Measurements from ENCODE around the gene CHAF1A. TPM values are rescaled to one million over a fixed set of nuclear protein-coding genes. Genes with fewer than 3 reads are reported as not detected.

CHAF1A gene
- total and polyA plus RNA-seq, 2 of the 4 experiments (the other 2 are of a cell fraction): 12.4 to 22.9 TPM

GRCh38 chr19:4354282-4354681, 48.2 kb upstream of the CHAF1A start (continued):
- no peak for TF ChIP-seq MAFK (IDR thresholded peaks at IDR 0.05; ENCODE audit: low read depth, low read length)
- TF ChIP-seq CHD1 (IDR thresholded peaks at IDR 0.05; ENCODE audit: low read depth, low read length): no peak
- TF ChIP-seq MAZ (IDR thresholded peaks at IDR 0.05; ENCODE audit: borderline replicate concordance, low read depth, low read length): no peak
- TF ChIP-seq NFE2L2 (IDR thresholded peaks at IDR 0.05; ENCODE audit: low read depth, low read length): no peak
- TF ChIP-seq RFX5 (IDR thresholded peaks at IDR 0.05; ENCODE audit: low read depth, low read length): no peak

- H2AK9ac ChIP-seq (replicated peaks; ENCODE audit: low read depth, low read length, poor library complexity): no peak overlapping the region
- peaks cover 0 to 4% of the 10 kb centered on the region in 2 experiments; a peak in 2 of 4 replicates for H3K79me1 ChIP-seq (ENCODE audit: low read depth in 1 of 2, low read length in 2 of 2)
- H3K18ac ChIP-seq (ENCODE audit: low read depth, low read length): no peak overlapping the region
- no peak overlapping the region for H3K14ac ChIP-seq (replicated peaks; ENCODE audit: low read depth, low read length)
- BruUV-seq (replicated peaks): no TSS peak
- H3K23ac ChIP-seq (ENCODE audit: low read depth, low read length): no peak overlapping the region
- no peak overlapping the region for H3K4ac ChIP-seq (ENCODE audit: low read depth, low read length)
- H3K4me2 ChIP-seq (ENCODE audit: low read depth, low read length): no peak overlapping the region
- H4K5ac ChIP-seq (ENCODE audit: low read depth, low read length): no peak overlapping the region
- no peak overlapping the region for H2AFZ ChIP-seq (replicated peaks; ENCODE audit: low read length, poor library complexity)
- in situ Hi-C loops (cut with MboI; ENCODE audit: low sequenced_read_pairs): loop anchor here (5.0 kb wide), 1 partner anchor 88 kb away; no protein-coding TSS in a partner anchor
- H3K27ac ChIP-seq (ENCODE audit: insufficient read depth, low read length): no peak overlapping the region
- H4K20me1 ChIP-seq (ENCODE audit: insufficient read depth, low read length): peaks cover 3% of the 10 kb centered on the region
- H3K9me1 ChIP-seq (ENCODE audit: insufficient read depth, low read length): no peaks in the 10 kb centered on the region
- no peak overlapping the region for H3K56ac ChIP-seq (ENCODE audit: extremely low read depth, insufficient read depth, low read length)
- no peak overlapping the region for H2BK20ac ChIP-seq (ENCODE audit: low read depth, low read length)
- WGBS, 2 experiments (ENCODE audit: extremely low coverage in 2 of 2, insufficient read length in 1 of 2): no CpG with 5 or more reads among the region's 17 CpGs
- H4K8ac ChIP-seq (ENCODE audit: low read depth in 2 of 2, low read length in 2 of 2): no peak overlapping the region
- H3K4me1 ChIP-seq (ENCODE audit: control insufficient read depth, insufficient read depth, low read length): peaks cover under 1% of the 10 kb centered on the region; the same call in 1 of the 2 replicates
- DNase-seq (no peak), ATAC-seq (ENCODE audit: low read depth) (no peak)
- H3K9me3 ChIP-seq (ENCODE audit: control insufficient read depth, insufficient read depth, low read length): no peaks in the 10 kb centered on the region
- ChIA-PET POLR2A (ENCODE audit: unreplicated experiment) (interaction anchor here (0.6 kb wide), 1 partner anchor 12 kb away, joined by 3 read pairs; no protein-coding TSS in a partner anchor), CTCF (no interaction called here)
- no peak overlapping the region for H2BK120ac ChIP-seq (ENCODE audit: low read depth, low read length)
- no peak overlapping the region for H4K91ac ChIP-seq (ENCODE audit: insufficient read depth, low read depth, low read length)
- no peak overlapping the region for H2AK5ac ChIP-seq (ENCODE audit: low read depth, low read length)
- no peak overlapping the region for H3K4me3 ChIP-seq (ENCODE audit: insufficient read depth, low read depth, low read length)
- dilution Hi-C loops (cut with HindIII; ENCODE audit: low sequenced_read_pairs, unreplicated experiment): no loop called here
- H3K27me3 ChIP-seq (ENCODE audit: control insufficient read depth, insufficient read depth, low read length): no peaks in the 10 kb centered on the region
- no peak overlapping the region for H3K9ac ChIP-seq (ENCODE audit: low read depth, low read length)
- H2BK15ac ChIP-seq (ENCODE audit: low read depth, low read length): no peak overlapping the region
- peaks cover 18% of the 10 kb centered on the region for H3K36me3 ChIP-seq (ENCODE audit: control insufficient read depth, insufficient read depth, low read length)
- intact Hi-C loops (cut with micrococcal nuclease): no loop called here
- H2BK5ac ChIP-seq (ENCODE audit: low read depth, low read length, poor library complexity, severe bottlenecking): no peak overlapping the region
- no peak for TF ChIP-seq NFE2L2 (IDR thresholded peaks at IDR 0.05; ENCODE audit: low read depth, low read length)
- TF ChIP-seq RFX5 (IDR thresholded peaks at IDR 0.05; ENCODE audit: low read depth, low read length): no peak
- no peak for TF ChIP-seq MAZ (IDR thresholded peaks at IDR 0.05; ENCODE audit: borderline replicate concordance, low read depth, low read length)
- TF ChIP-seq MAFK (IDR thresholded peaks at IDR 0.05; ENCODE audit: low read depth, low read length): no peak
- TF ChIP-seq RAD21 (IDR thresholded peaks at IDR 0.05; ENCODE audit: low read length): no peak
- TF ChIP-seq POLR2A (IDR thresholded peaks at IDR 0.05; ENCODE audit: low read depth, low read length): no peak
- no peak for TF ChIP-seq ELK1 (IDR thresholded peaks at IDR 0.05; ENCODE audit: borderline replicate concordance, low read depth, low read length)
- TF ChIP-seq USF2 (IDR thresholded peaks at IDR 0.05; ENCODE audit: low read depth, low read length): no peak
- no peak for TF ChIP-seq CTCF (conservative IDR thresholded peaks at IDR 0.05; ENCODE audit: low read depth, low read length)
- no peak for TF ChIP-seq BHLHE40 (IDR thresholded peaks at IDR 0.05; ENCODE audit: low read depth, low read length)
- TF ChIP-seq FOS (IDR thresholded peaks at IDR 0.05; ENCODE audit: low read depth, low read length): no peak
- TF ChIP-seq SMC3 (IDR thresholded peaks at IDR 0.05; ENCODE audit: low read depth, low read length): no peak
- TF ChIP-seq CHD1 (IDR thresholded peaks at IDR 0.05; ENCODE audit: low read depth, low read length): no peak
These were observed 47.5 kb upstream of the CHAF1A start for GRCh38 chr19:4354897-4355296.
